Lung (tissue), 12 donors: ENCODE results near the gene BCL7C. TPM values are rescaled to one million over a fixed set of nuclear protein-coding genes. Genes with fewer than 3 reads are reported as not detected.

Experiments
- ATAC-seq: fragments of 200-7000 bp; cut with Tn5 transposase; one replicate; pipeline ENCODE4 v1.9.1; 2020; ENCODE audit warnings: moderate number of reproducible peaks; ENCODE audit not compliant: insufficient read depth, low FRiP score
- DNase-seq, 3 donors: peaks; one replicate each; pipeline ENCODE4 v3.0.0-alpha.2; 2013 to 2017
- H3K27ac ChIP-seq, 2 donors: one replicate each; pipeline ENCODE4 v1.5.1; 2013; ENCODE audit warnings: mild to moderate bottlenecking in 2 of 2, moderate library complexity in 2 of 2, control low read depth in 1 of 2, inconsistent platforms in 1 of 2, low read depth in 1 of 2, low read length in 1 of 2
- H3K27me3 ChIP-seq, 3 donors: one replicate each; pipeline ENCODE4 v1.5.1; 2013; ENCODE audit warnings: low read length in 2 of 3; ENCODE audit not compliant: control insufficient read depth in 3 of 3, insufficient read depth in 3 of 3
- H3K36me3 ChIP-seq, 4 donors: one replicate each; pipeline ENCODE4 v1.5.1; 2013; ENCODE audit warnings: low read length in 4 of 4, mild to moderate bottlenecking in 1 of 4, moderate library complexity in 1 of 4; ENCODE audit not compliant: control insufficient read depth in 4 of 4, insufficient read depth in 4 of 4
- H3K4me1 ChIP-seq, 5 donors: one replicate each; pipeline ENCODE4 v1.5.1; 2013; ENCODE audit warnings: low read length in 5 of 5, mild to moderate bottlenecking in 2 of 5, moderate library complexity in 1 of 5; ENCODE audit not compliant: control insufficient read depth in 5 of 5, insufficient read depth in 5 of 5
- H3K4me3 ChIP-seq: one replicate; pipeline ENCODE4 v1.5.1; 2013; ENCODE audit warnings: mild to moderate bottlenecking, control low read depth, moderate library complexity
- H3K9ac ChIP-seq, 2 donors: one replicate each; pipeline ENCODE4 v1.5.1; 2013; ENCODE audit warnings: low read length in 2 of 2, control low read depth in 1 of 2; ENCODE audit not compliant: insufficient read depth in 1 of 2
- H3K9me3 ChIP-seq, 4 donors: one replicate each; pipeline ENCODE4 v1.5.1; 2013; ENCODE audit warnings: low read length in 3 of 4, mild to moderate bottlenecking in 1 of 4, moderate library complexity in 1 of 4; ENCODE audit not compliant: control insufficient read depth in 4 of 4, insufficient read depth in 3 of 4
- CTCF ChIP-seq: IDR thresholded peaks from 2 replicates; pipeline ENCODE4 v1.5.1; 2012; ENCODE audit warnings: mild to moderate bottlenecking; ENCODE audit errors: control extremely low read depth, extremely low read depth
- WGBS, 2 donors: extraction: QIAGEN DNeasy Blood & Tissue Kit; methylation state at CpG; one replicate each; pipeline ENCODE4 v1.1.7; 2013; 5-methylcytosine and 5-hydroxymethylcytosine counted together
- polyA plus RNA-seq, 2 donors: library from polyadenylated mRNA; stranded (reverse); fragments of 200-250 nt; gene quantifications; one replicate each; pipeline ENCODE4 v1.2.1, GENCODE V29; 2013
- total RNA-seq, 2 donors: library from RNA; depleted of rRNA in 1 of 2; stranded (reverse); fragments of >200 nt in 1 of 2; gene quantifications; one replicate each; pipeline ENCODE4 v1.2.1, GENCODE V29; 2014 to 2021
- donor health status: control.
- donor health status: control.
- donor health status: Bipolar disorder and iron deficiency.
- donor health status: healthy.
- donor health status: DM: yes; HTN: yes; CAD: no.

BCL7C gene
- total and polyA plus RNA-seq, 4 donors = 18.2 to 51.8 (median 28.3) TPM

- TF ChIP-seq CTCF = no peak
- ATAC-seq (peak; percentile 70), DNase-seq (peak; percentile 94 to 97 (median 97))
- Histone ChIP-seq H3K27me3 (no peaks in the 10 kb centered on the region), H3K36me3 (peaks cover 0 to 5% (median 3%) of the 10 kb centered on the region in 4 donors), H3K4me3 (peak within 1 kb of the TSS; percentile 42), H3K9me3 (peaks cover 0 to 3% (median 0%) of the 10 kb centered on the region in 4 donors), H3K9ac (peak within 1 kb of the TSS; percentile 49 to 82), H3K4me1 (peaks cover 9 to 34% (median 21%) of the 10 kb centered on the region in 5 donors), H3K27ac (peak within 1 kb of the TSS; percentile 91 to 94)
- WGBS, 2 donors = 9 to 12% methylated on average over 28 to 31 of the region's 31 CpGs
Measured at GRCh38 chr16:30896261-30896888, 2.5 kb upstream of the BCL7C start, which contains the start of gene CTF1. Gene CTF1, plus strand, starts transcription at chr16:30896614. Its CDS starts 30 bp downstream, at chr16:30896644.

GRCh38 chr16:30895627-30896260, 1.9 kb upstream of the BCL7C start:
- H3K36me3 ChIP-seq = peaks cover 0 to 5% (median 4%) of the 10 kb centered on the region in 4 donors
- DNase-seq (peak in 1 of 3 donors; percentile 76), ATAC-seq (no peak)
- H3K9ac ChIP-seq = peak overlapping the region in 1 of 2 donors; percentile 65
- TF ChIP-seq CTCF = no peak
- peaks cover 9 to 34% (median 21%) of the 10 kb centered on the region in 5 donors for H3K4me1 ChIP-seq
- H3K4me3 ChIP-seq = no peak overlapping the region
- WGBS, 2 donors = 65 to 72% methylated on average over 31 to 32 of the region's 32 CpGs
- H3K27ac ChIP-seq = peak overlapping the region; percentile 91 to 94
- no peaks in the 10 kb centered on the region for H3K27me3 ChIP-seq
- peaks cover 0 to 3% (median 0%) of the 10 kb centered on the region in 4 donors for H3K9me3 ChIP-seq

GRCh38 chr16:30894540-30895368, 877 bp upstream of the BCL7C start:
- no peak for TF ChIP-seq CTCF
- Histone ChIP-seq H3K27ac (peak overlapping the region; percentile 91 to 94), H3K4me3 (peak overlapping the region; percentile 58), H3K9ac (peak overlapping the region in 1 of 2 donors; percentile 65), H3K9me3 (peaks cover 0 to 3% (median 0%) of the 10 kb centered on the region in 4 donors), H3K27me3 (no peaks in the 10 kb centered on the region), H3K36me3 (peaks cover 0 to 10% (median 4%) of the 10 kb centered on the region in 4 donors), H3K4me1 (peaks cover 9 to 34% (median 21%) of the 10 kb centered on the region in 5 donors)
- no peak for ATAC-seq
- DNase-seq = peak in 2 of 3 donors; percentile 34 to 65
- 44 to 58% methylated on average over 16 of the region's 16 CpGs for WGBS, 2 donors
